Umbilical cord (tissue), 2 donors: ENCODE data around the gene MPP4. TPM values are rescaled to one million over a fixed set of nuclear protein-coding genes. Genes with fewer than 3 reads are reported as not detected.

ENCODE experiments used
- DNase-seq: peaks from one replicate; pipeline ENCODE4 v3.0.0-alpha.2; 2015; ENCODE audit warnings: low spot score
- total RNA-seq: library from RNA; depleted of rRNA; stranded (reverse); fragments of >200 nt; gene quantifications from one replicate; pipeline ENCODE4 v1.2.3, GENCODE V29; 2014; ENCODE audit warnings: low replicate concordance; ENCODE audit not compliant: insufficient read depth

MPP4 gene, protein sequence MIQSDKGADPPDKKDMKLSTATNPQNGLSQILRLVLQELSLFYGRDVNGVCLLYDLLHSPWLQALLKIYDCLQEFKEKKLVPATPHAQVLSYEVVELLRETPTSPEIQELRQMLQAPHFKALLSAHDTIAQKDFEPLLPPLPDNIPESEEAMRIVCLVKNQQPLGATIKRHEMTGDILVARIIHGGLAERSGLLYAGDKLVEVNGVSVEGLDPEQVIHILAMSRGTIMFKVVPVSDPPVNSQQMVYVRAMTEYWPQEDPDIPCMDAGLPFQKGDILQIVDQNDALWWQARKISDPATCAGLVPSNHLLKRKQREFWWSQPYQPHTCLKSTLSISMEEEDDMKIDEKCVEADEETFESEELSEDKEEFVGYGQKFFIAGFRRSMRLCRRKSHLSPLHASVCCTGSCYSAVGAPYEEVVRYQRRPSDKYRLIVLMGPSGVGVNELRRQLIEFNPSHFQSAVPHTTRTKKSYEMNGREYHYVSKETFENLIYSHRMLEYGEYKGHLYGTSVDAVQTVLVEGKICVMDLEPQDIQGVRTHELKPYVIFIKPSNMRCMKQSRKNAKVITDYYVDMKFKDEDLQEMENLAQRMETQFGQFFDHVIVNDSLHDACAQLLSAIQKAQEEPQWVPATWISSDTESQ
- total RNA-seq: 3.6 TPM

DNA sequence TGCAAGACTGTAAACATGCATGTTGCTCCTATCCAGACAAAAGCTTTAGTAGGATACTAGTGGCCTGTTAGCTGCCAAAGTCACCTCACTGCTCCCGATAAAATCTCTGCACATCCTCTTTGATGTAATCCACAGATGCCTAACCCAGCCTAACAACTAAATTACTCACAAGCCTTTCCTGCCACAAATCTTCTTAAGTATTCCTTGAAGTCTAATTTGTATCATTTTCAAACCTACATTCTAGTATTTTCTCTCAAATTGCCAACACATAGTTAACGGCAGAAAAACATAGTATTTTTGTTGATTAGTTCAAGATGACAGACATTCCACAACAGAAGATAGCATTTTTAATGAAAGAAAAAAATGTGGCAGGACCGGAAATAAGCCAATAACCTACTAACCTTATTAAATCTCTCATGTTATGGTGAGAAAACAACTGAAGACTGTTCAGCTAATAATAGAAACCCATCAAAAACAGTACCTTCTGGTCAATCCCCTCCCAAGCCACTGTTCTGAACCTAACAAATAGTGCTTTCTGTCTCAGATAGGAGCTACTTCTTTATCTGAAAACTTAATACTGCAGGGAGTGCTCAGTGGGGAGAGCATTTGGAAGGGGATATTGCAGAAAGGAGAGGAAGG lies at the start of gene MPP4:
MPP4 (minus strand) TSS at position 57 of the 639 bp plus-strand sequence. CDS start 4,690 bp downstream, outside the sequence.
- peak; percentile 44 for DNase-seq

DNA sequence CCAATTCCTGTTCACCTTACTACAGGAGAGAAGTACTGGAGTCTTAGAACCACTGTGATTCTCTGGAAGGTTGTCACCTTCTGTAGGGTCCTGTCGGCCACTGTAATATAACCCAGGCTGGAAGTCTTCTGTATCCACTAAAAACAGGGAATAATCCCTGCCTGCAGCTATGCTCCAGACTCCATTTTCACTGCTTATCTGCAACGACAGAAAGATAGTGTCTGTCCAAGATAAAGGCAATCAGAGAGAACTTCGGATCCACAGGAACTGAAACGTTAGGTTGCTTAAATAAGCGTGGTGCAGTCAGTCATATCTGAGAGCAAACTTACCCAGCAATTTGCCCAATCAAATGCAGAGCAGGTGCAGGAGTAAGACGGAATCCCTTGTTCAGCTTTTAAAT lies 48.1 kb upstream of the MPP4 start:
- DNase-seq: no peak

DNA sequence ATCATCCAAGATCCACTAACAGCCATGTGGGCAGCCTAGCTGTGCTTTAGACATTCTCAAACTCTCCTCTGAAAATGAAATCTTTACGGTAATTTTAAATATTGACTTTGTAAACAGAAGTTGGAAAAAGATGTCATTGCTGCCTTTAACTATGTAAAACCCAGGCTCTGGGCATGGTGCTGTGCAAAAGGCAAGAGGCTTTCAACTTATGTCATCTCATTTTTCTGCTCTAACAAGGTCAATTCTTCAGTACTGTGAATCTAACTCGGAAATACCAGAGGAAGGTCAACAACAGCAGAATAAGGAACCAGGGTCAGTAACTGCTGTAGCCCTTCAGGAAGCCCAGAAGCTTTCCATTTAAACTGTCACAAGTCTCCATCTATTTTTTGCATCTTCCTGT lies 37.0 kb upstream of the MPP4 start:
- DNase-seq: no peak

DNA sequence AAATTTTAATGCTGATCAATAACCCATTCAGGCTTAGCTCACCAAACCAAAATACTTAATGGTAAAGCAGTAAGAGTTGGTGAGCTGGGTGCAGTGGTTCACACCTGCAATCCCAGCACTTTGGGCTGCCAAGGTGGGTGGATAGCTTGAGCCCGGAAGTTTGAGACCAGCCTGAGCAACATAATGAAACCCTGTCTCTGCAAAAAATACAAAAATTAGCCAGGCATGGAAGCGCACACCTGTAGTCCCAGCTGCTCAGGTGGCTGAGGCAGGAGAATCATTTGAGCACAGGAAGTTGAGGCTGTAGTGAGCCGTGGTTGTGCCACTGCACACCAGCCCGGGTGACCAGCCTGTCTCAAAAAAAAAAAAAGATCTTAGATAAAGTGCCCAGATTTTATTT lies 35.7 kb upstream of the MPP4 start:
- no peak for DNase-seq

DNA sequence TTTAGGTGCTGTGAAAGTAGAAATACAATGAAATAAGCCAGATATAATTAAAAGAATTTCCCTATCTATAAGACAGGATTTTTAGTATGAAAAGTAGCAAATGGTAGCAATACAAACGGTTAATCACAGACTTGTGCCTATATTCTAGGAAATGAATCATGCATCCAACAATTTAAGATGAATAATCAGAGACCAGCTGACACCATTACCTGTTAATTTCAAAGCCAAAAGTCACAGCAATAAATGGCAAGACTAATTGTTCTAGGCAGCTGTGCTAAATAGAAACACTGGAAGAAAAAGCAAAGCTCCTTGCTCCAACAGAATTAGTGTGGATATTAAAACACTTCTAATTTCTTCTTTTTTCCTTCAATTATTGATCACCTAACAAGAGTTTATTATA lies 35.1 kb upstream of the MPP4 start:
- no peak for DNase-seq

DNA sequence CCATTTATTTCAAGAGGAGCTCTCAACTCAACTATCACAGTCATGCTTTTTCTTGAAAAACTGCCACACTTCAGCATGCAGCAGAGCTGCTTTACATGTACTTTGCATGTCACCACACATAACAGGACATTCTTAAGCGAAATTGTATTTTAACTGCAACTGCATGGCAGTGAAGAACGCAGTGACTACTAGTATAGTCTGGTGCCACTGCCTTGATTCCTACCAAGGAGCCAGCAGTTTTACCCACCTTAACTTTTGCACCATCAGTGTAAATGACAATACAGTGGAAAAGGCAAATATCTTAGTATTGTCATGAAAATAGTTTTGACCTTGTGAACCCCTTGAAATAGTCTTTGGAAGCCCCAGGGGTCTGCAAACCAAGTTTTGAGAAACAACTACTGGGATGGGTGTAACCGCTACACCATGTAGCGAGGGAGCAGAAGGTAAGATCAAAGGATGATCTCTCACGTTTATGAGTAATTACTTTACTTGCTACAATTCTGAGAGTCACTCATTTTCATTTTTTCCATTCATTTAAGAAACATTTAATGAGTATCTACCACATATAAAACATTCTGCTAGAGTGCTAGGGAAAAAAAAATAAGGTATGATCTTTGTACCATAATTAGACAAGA lies 32.3 kb upstream of the MPP4 start:
- DNase-seq: no peak

DNA sequence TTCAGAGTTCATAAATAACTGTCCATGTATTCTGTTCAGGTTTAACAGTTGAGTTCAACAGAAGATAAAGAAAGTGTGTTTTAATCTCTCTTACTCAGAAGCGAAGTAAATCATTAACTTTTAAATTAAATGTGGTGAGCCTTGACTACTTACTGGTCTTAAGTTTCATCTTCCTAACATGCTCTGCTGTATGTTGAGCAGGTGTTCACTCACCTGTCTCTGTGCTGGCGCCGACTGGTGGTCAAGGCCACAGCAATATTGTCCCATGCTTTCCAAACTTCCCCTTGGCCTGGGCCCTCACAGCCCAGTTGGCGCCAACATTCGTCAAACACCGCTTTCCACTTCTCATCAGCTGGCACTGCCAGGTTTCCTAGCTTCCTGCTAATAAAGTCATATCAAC lies 17.0 kb upstream of the MPP4 start:
- DNase-seq: no peak

DNA sequence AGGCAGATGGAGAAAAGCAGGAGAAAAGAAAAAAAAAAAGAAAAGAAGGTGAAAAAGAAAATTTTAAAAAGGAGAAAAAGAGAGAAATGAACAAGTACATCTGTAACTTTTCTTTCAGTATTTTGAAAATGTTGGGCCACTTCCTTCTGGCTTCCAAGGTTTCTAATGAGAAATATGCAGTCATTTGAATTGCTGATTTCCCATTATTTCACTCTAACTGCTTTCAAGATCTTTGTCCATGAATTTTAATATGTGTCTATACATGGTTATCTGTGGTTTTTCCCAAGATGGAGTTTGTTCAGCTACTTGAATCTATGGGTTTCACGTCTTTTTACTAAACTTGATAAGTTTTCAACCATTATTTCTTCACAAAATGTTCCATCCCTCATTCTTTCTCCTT lies 14.3 kb upstream of the MPP4 start:
- no peak for DNase-seq

DNA sequence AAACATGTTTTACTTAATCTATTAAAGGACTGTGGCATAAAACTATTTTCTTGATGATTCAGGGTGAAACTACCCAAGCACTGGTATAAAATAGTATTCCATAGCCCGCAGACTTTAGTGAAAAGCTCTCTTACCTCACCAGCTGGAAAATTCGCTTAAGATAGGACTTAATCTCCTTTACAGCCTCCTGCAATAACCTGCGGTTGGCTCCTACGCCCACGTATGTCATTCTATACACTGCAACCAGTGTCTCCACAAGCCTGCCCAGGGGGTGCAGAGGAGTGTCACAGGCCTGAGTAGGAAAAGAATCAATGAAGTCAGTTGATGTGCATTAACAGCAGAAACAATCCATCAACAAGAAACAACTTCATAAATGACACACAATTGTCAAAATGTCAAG lies 11.3 kb upstream of the MPP4 start:
- DNase-seq: no peak

DNA sequence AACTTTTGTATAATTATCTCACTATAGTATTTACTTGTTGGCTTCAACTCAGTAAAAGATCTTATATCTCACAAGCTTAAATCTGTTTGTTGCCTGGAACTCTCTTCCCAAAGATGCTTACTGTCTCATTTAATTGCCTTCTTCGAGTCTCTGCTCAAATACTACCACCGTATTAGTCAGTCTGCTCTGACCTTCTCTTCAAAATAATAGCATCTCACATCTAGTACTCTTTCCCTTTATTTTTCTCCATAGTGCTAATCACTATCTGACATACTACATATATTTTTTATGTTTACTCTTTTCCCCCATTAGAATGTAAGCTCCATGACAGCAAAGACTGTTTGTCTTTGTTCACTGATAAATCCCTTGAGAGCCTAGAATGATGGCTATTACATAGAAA lies 10.6 kb upstream of the MPP4 start:
- no peak for DNase-seq

DNA sequence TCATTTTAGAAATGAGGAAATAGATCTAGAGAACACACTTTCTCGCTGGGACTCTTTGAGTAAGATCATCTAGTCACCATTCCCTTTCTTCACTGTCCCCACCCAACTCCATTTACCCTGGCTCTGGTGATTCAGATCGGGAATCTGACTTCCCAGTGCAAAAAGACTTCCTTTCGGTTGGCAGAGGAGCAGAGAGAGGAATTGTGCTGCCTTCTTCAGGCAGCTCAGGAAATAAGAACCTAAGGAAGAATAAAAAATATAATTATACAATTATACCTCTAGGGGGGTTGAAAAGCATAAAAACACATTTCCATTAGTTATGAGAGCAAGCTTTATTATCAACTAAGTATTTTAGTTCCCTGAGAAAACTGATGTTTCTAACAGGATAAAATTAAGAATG lies 9.3 kb upstream of the MPP4 start:
- DNase-seq: peak; percentile 10

DNA sequence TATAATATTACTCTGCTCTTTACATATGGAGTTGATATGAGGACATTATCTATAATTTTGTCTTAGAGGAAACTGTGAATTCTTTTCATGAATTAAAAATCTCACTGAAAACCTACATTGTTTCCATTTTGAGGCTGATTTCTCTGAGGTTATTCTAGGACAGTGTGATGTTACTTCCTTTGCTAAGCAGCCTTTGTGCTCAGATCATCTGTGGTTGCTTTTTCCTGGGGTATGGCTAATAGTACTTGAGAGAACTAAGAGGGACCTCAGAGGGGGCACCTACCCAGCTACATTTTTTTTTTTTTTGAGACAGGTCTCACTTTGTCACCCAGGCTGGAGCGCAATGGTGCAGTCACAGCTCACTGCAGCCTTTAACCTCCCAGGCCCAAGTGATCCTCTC lies 8.7 kb upstream of the MPP4 start:
- DNase-seq: no peak

DNA sequence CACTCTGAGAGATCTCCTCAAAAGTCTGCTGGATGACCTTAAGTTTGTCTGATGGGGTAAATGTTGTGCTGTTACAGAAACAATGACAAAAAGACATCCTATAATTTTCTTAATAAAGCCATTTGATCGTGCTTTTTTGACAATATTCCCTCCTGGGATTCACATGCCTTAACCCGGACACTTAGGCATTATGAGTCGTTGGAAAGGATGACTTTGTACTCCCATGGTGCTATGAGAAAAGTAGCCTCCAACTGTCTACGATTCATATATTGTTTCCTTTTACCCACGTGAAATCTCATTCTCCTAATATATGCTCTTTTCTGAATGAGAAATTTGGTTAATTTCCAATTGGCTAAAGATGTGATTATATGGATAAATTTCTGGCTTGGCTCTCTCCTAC lies 6.1 kb upstream of the MPP4 start:
- no peak for DNase-seq

DNA sequence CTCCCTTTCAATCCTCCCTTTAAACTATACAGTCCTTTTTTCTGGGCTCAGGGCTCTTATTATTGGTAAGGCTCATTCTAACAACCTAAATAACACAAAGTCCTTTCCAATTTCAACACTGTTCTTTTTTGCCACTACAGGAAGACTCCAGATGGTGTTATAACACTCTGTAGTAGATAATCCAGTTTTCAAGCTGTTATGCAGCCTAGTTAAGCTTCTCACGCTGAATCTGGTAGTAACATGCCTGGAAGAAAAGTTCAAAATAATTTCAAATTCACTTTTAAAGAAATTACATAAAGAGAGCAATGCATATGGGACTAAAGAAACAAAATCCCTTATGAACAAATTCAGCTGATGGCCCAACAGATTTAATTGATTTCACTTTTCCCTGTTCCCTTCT lies 3.2 kb upstream of the MPP4 start:
- DNase-seq: no peak

DNA sequence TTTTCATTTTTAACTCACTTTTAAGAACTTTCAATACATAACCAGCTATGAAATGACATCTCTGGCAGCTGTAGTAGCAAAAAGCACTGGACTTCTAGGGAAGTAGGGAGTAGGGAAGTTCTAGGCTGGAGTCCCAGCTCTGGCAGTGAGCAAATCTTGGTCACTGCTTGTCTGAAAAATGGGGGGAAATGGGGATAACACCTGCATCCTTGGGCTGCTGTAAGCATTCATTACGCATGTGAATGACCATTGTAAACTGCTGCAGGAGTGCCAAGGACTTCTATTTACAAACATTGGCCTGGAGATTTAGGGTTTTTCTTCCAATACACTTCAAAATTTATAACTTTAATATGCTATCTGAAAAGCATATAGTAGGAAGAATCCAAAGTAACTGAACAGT lies 972 bp upstream of the MPP4 start:
- no peak for DNase-seq

DNA sequence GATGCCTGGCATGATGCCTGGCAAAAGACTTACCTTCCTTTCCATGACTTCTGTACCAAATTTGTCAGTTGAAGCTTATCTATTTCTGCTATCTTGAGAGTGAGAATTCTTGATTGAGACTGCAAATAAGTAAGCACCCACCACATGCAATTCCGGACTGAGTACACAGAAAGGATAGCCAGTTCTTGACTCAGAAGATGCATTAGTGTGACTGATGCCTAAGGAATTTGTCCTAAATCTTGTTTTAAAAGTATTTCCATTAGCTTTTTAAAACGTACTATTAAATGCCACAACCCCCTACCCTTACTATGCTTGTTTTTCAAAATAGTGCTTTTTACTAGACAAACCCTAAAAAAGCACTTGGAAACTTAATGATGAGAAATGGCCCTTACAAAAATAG lies 545 bp downstream of the MPP4 start:
- DNase-seq: peak; percentile 62

DNA sequence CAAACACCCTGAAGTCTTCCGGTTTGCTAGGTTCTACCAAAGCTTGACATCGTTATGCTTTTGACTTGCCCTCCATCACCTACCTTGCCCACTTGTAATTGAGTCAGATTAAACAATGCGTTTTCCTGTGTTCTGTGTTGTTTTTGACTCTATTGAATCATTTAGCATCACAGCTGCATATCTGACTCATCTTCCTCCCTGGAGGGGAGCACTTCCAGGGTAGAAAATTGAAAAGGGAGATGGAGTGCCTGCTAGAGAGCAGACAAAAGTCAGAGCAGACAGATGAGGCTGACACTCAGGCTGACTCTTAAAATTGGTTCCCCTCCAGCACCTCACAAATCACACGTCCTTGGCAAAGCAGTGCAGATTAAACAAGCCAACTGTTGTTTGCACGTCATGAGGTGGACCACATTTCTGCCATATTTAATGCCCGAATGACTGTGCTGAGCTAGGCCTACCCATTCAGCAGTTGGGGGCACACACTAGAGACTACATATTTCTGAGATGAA lies 2.2 kb downstream of the MPP4 start:
- DNase-seq: peak; percentile 14

DNA sequence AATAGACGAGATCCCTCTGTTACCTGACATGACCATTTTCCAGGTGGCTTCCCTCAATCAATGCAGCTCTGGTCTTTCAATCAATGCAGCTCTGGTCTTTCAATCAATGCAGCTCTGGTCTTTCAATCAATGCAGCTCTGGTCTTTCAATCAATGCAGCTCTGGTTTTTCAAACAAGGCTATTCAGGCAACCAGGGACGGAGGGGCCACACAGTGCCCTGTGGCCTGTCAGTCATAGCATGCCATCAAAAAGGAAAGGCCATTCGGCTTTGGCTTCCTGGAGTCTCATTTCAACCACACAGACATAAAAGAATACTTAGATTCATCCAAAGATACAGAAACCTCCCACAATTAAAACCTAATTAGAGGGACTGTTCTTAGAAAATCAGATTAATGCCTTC lies 13.3 kb downstream of the MPP4 start:
- no peak for DNase-seq

DNA sequence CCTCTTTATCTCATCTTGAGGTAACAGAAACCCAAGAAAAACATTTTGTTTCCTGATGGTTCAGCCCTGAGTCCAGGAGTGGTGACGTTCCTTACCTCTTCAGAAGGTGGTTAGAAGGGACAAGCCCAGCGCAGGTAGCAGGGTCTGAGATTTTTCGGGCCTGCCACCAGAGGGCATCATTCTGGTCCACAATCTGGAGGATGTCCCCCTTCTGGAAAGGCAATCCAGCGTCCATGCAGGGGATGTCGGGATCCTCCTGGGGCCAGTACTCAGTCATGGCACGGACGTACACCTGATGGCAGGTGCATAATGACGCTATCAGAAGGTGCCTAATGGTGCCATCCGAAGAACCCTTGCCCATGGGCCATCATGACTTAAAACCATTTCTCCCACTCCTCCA lies 17.7 kb downstream of the MPP4 start:
- DNase-seq: no peak

DNA sequence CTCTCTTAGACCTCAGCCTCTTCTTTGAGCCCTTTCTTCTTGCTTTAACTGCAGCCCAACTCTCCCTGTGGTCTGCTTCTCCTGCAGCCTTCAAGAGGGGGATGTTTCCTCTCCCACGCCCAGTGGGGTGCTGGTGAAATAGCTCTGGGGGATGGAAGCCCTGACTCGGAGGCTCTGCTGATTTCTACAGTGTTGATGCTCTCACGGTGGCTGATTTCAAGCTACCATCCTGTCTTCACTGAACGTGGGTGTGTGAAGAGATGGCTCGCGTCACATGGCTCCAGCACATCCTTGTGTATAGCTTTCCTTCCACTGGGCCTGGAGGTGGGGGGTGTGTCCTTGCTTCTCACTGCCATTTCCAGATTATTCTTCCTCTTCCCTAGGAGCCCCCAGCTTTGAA lies 20.0 kb downstream of the MPP4 start:
- no peak for DNase-seq

DNA sequence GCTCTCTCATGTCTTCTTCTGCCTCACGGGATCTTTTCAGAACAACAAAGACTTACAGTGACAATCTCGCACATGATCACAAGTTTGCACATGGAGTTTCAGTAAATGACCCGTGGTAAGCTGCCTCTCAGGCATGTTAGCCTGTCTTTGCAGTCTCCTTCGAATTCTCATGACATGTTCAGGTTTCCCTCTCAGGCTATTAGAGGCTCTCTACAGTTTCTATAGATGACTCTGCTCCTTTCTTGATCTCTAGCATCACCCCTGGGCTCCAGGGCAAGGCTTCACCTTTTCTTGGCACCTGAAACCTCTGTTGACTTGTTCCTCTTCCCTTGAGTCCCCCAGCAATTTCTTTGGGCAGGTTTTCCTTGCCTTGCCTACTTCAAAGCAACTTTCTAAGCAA lies 23.0 kb downstream of the MPP4 start:
- no peak for DNase-seq

DNA sequence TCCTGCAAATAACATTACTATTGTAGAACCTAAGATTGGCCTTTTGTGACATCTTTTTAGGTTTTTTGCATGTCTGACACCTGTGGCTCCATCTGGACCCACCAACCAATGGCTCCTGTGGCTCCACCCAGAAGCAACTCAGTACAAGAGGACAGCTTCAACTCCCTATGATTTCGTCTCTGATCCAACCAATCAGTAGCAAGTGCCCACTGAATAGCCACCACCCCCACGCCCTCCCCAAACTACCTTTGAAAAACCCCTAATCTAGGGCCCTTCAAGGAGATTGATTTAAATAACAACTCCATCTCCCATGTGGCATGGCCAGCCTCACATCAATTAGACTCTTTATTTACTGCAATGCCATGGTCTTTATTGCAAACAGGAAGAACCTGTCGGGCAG lies 23.6 kb downstream of the MPP4 start:
- DNase-seq: no peak
